ENCODE results near the gene ACBD4. TPM values are rescaled to one million over a fixed set of nuclear protein-coding genes. Genes with fewer than 3 reads are reported as not detected.

The ACBD4 gene
- total and polyA plus RNA-seq, 2 of the 13 experiments (the other 11 are each of a cell fraction or from before 2014, with no cell fraction given): 16.1 to 26.9 TPM

GRCh38 chr17:45189009-45189408 is 53.5 kb downstream of the ACBD4 start:
- POLR2A ChIA-PET: interaction anchor here (1.2 to 4.2 kb wide), 3 partner anchors 17 to 40 kb away, joined by 5 to 36 read pairs (median 9); partner anchors contain the start of genes HEXIM1 and HEXIM2
- TF ChIP-seq ZFYVE20 (CRISPR knock-in tag; IDR thresholded peaks at IDR 0.05; ENCODE audit: borderline replicate concordance, low read depth): no peak
- TF ChIP-seq AGO1 (IDR thresholded peaks at IDR 0.05; ENCODE audit: low read depth, low read length, poor library complexity, severe bottlenecking): no peak
- TF ChIP-seq DMAP1 (CRISPR knock-in tag; IDR thresholded peaks at IDR 0.05): no peak
- TF ChIP-seq POLR2A (IDR thresholded peaks at IDR 0.05; ENCODE audit: insufficient read depth in 1 of 2, low read depth in 2 of 2, low read length in 2 of 2): no peak
- no peak for TF ChIP-seq HNF1A (IDR thresholded peaks at IDR 0.05; ENCODE audit: low read depth)
- no peak for TF ChIP-seq HNF1A (CRISPR knock-in tag; IDR thresholded peaks at IDR 0.05; ENCODE audit: borderline replicate concordance)
- TF ChIP-seq RBFOX2 (IDR thresholded peaks at IDR 0.05; ENCODE audit: low read depth, low read length): no peak
- no peak for TF ChIP-seq HMG20B (CRISPR knock-in tag; conservative IDR thresholded peaks at IDR 0.05)
- TF ChIP-seq ZBTB4 (CRISPR knock-in tag; IDR thresholded peaks at IDR 0.05; ENCODE audit: borderline replicate concordance): no peak
- TF ChIP-seq ZNF614 (CRISPR knock-in tag; IDR thresholded peaks at IDR 0.05; ENCODE audit: borderline replicate concordance): no peak
- no peak for TF ChIP-seq AKNA (CRISPR knock-in tag; IDR thresholded peaks at IDR 0.05; ENCODE audit: borderline replicate concordance)
- no peak for TF ChIP-seq SNAI1 (CRISPR knock-in tag; IDR thresholded peaks at IDR 0.05; ENCODE audit: borderline replicate concordance)
- no peak for TF ChIP-seq MATR3 (CRISPR knock-in tag; IDR thresholded peaks at IDR 0.05)

More at GRCh38 chr17:45189009-45189408, 53.5 kb downstream of the ACBD4 start:
- Histone ChIP-seq H3K9ac (ENCODE audit: insufficient read depth, low read depth, low read length) (no peak overlapping the region), H3K4me2 (ENCODE audit: low read depth, low read length) (no peak overlapping the region), H4K20me1 (ENCODE audit: insufficient read depth, low read length) (no peaks in the 10 kb centered on the region), H3K27ac (ENCODE audit: extremely low read length, insufficient read depth, low read length) (no peak overlapping the region), H3K9me3 (ENCODE audit: low read length) (no peaks in the 10 kb centered on the region), H2AFZ (ENCODE audit: low read length) (no peak overlapping the region), H3K36me3 (replicated peaks in 1 of 2; ENCODE audit: control insufficient read depth in 1 of 2, insufficient read depth in 2 of 2, low read length in 2 of 2) (no peaks in the 10 kb centered on the region), H3K27me3 (ENCODE audit: control insufficient read depth in 1 of 2, insufficient read depth in 2 of 2, low read length in 2 of 2) (no peaks in the 10 kb centered on the region), H3K79me2 (ENCODE audit: insufficient read depth, low read length) (no peaks in the 10 kb centered on the region), H3K4me3 (replicated peaks in 1 of 3; ENCODE audit: insufficient read depth in 1 of 3, low read depth in 2 of 3, low read length in 3 of 3) (no peak overlapping the region), H3K4me1 (ENCODE audit: insufficient read depth, low read length) (peaks cover 54% of the 10 kb centered on the region)
- FAIRE-seq: no peak
- in situ Hi-C loops (cut with HindIII; ENCODE audit: extremely low pct_ligation_motif_present, low pct_unique_long_range_greater_than_20kb): no loop called here
- no peak for DNase-seq (ENCODE audit: low spot score)
- intact Hi-C loops (cut with micrococcal nuclease; ENCODE audit: unreplicated experiment): no loop called here
- no TSS peak for BruUV-seq (replicated peaks)
- CTCF ChIA-PET (ENCODE audit: low intra/inter-chr PET ratio, low total read pairs): no interaction called here
- WGBS (ENCODE audit: low lambda C conversion rate): 56% methylated on average over 2 of the region's 2 CpGs
- ATAC-seq: no peak
